MM.1S (cell line): ENCODE measurements around the gene MVK.

Experiments
- DNase-seq: peaks from one replicate; pipeline ENCODE4 v3.0.0-alpha.2; 2015
- H2AFZ ChIP-seq: fragments of 300-600 bp; sonication (generic); 2 replicates; pipeline ENCODE4 v1.6.0; 2016; ENCODE audit warnings: antibody characterized with exemption, low read length
- H3F3A ChIP-seq: fragments of 300-600 bp; sonication (generic); 2 replicates; pipeline ENCODE4 v1.6.1; 2016; ENCODE audit warnings: mild to moderate bottlenecking, antibody characterized with exemption, low read length, moderate library complexity, mixed read lengths; ENCODE audit not compliant: insufficient read depth
- H3K27ac ChIP-seq: fragments of 300-600 bp; sonication (generic); 2 replicates; pipeline ENCODE4 v1.5.1; 2016; ENCODE audit warnings: mild to moderate bottlenecking, low read length
- H3K27me3 ChIP-seq: fragments of 300-600 bp; sonication (generic); replicated peaks from 2 replicates; pipeline ENCODE4 v1.6.0; 2016; ENCODE audit warnings: low read length; ENCODE audit not compliant: insufficient read depth
- H3K36me3 ChIP-seq: fragments of 300-600 bp; sonication (generic); replicated peaks from 2 replicates; pipeline ENCODE4 v1.6.1; 2016; ENCODE audit warnings: mild to moderate bottlenecking, low read length, mixed read lengths; ENCODE audit not compliant: insufficient read depth
- H3K4me1 ChIP-seq: fragments of 300-600 bp; sonication (generic); 2 replicates; pipeline ENCODE4 v1.6.1; 2016; ENCODE audit warnings: low read length, mixed read lengths
- H3K4me2 ChIP-seq: fragments of 300-600 bp; sonication (generic); 2 replicates; pipeline ENCODE4 v1.6.0; 2016; ENCODE audit warnings: low read depth, low read length
- H3K4me3 ChIP-seq: fragments of 300-600 bp; sonication (generic); 2 replicates; pipeline ENCODE4 v1.5.1; 2016; ENCODE audit warnings: low read length, mixed read lengths
- H3K79me2 ChIP-seq: fragments of 300-600 bp; sonication (generic); 2 replicates; pipeline ENCODE4 v1.6.1; 2016; ENCODE audit warnings: mixed run types, low read length, mixed read lengths
- H3K9ac ChIP-seq: fragments of 300-600 bp; sonication (generic); 2 replicates; pipeline ENCODE4 v1.6.1; 2016; ENCODE audit warnings: low read length, mixed read lengths
- H3K9me2 ChIP-seq: fragments of 300-600 bp; sonication (generic); replicated peaks from 2 replicates; pipeline ENCODE4 v1.6.1; 2016; ENCODE audit warnings: mild to moderate bottlenecking, low read length, mixed read lengths; ENCODE audit not compliant: insufficient read depth
- H3K9me3 ChIP-seq: fragments of 300-600 bp; sonication (generic); replicated peaks from 2 replicates; pipeline ENCODE4 v1.6.1; 2016; ENCODE audit warnings: mild to moderate bottlenecking, low read length, mixed read lengths; ENCODE audit not compliant: insufficient read depth
- H4K20me1 ChIP-seq: fragments of 300-600 bp; sonication (generic); 2 replicates; pipeline ENCODE4 v1.6.1; 2016; ENCODE audit warnings: mild to moderate bottlenecking, low read length, moderate library complexity, mixed read lengths; ENCODE audit not compliant: insufficient read depth
- CTCF ChIP-seq: fragments of 300-600 bp; sonication (generic); IDR thresholded peaks from 2 replicates; pipeline ENCODE4 v1.5.1; 2016; ENCODE audit warnings: antibody characterized with exemption, low read length, mixed read lengths
- EZH2 ChIP-seq: fragments of 300-600 bp; sonication (generic); optimal IDR thresholded peaks from 2 replicates; pipeline ENCODE3; 2017; ENCODE audit warnings: low read depth, mild to moderate bottlenecking, antibody characterized with exemption, low read length, mixed read lengths
- EZH2phosphoT487 ChIP-seq: fragments of 300-600 bp; sonication (generic); IDR thresholded peaks from 2 replicates; pipeline ENCODE4 v1.6.1; 2018; ENCODE audit warnings: antibody characterized with exemption, low read length

The MVK gene

GRCh38 chr12:109595321-109595902 lies 21.8 kb downstream of the MVK start:
- H3K27ac ChIP-seq = no peak overlapping the region
- no peak overlapping the region for H3K4me3 ChIP-seq
- no peaks in the 10 kb centered on the region for H3K36me3 ChIP-seq
- H3K27me3 ChIP-seq = no peaks in the 10 kb centered on the region
- no peaks in the 10 kb centered on the region for H4K20me1 ChIP-seq
- no peaks in the 10 kb centered on the region for H3K4me1 ChIP-seq
- H3K9me3 ChIP-seq = no peaks in the 10 kb centered on the region
- no peak overlapping the region for H3K9ac ChIP-seq
- no peaks in the 10 kb centered on the region for H3K9me2 ChIP-seq
- H3F3A ChIP-seq = no peaks in the 10 kb centered on the region
- TF ChIP-seq EZH2 (no peak), CTCF (no peak), EZH2phosphoT487 (no peak)
- no peak overlapping the region for H3K4me2 ChIP-seq
- no peak overlapping the region for H2AFZ ChIP-seq
- no peaks in the 10 kb centered on the region for H3K79me2 ChIP-seq
- no peak for DNase-seq

GRCh38 chr12:109596418-109597244 lies 23.0 kb downstream of the MVK start:
- H2AFZ ChIP-seq = no peak overlapping the region
- no peaks in the 10 kb centered on the region for H3K27me3 ChIP-seq
- H3K9me3 ChIP-seq = no peaks in the 10 kb centered on the region
- no peaks in the 10 kb centered on the region for H3K36me3 ChIP-seq
- no peaks in the 10 kb centered on the region for H3F3A ChIP-seq
- TF ChIP-seq EZH2phosphoT487 (no peak), CTCF (no peak), EZH2 (no peak)
- no peak for DNase-seq
- no peak overlapping the region for H3K9ac ChIP-seq
- no peaks in the 10 kb centered on the region for H3K79me2 ChIP-seq
- H3K27ac ChIP-seq = no peak overlapping the region
- H3K4me1 ChIP-seq = no peaks in the 10 kb centered on the region
- no peaks in the 10 kb centered on the region for H3K9me2 ChIP-seq
- no peak overlapping the region for H3K4me3 ChIP-seq
- H4K20me1 ChIP-seq = no peaks in the 10 kb centered on the region
- H3K4me2 ChIP-seq = no peak overlapping the region

- no peak for DNase-seq
- Histone ChIP-seq H3K4me1 (no peaks in the 10 kb centered on the region), H3K79me2 (no peaks in the 10 kb centered on the region), H3K9ac (no peak overlapping the region), H3K36me3 (no peaks in the 10 kb centered on the region), H3K27ac (no peak overlapping the region), H2AFZ (no peak overlapping the region), H3F3A (no peaks in the 10 kb centered on the region), H4K20me1 (no peaks in the 10 kb centered on the region), H3K4me2 (no peak overlapping the region), H3K9me3 (no peaks in the 10 kb centered on the region), H3K27me3 (no peaks in the 10 kb centered on the region), H3K4me3 (no peak overlapping the region), H3K9me2 (no peaks in the 10 kb centered on the region)
- TF ChIP-seq CTCF = no peak
Measured at GRCh38 chr12:109597414-109597794, 23.8 kb downstream of the MVK start.
